NOMO-1 (cell line): ENCODE data around the gene ZFAND2B.

Experiments used
- DNase-seq, 2 experiments: peaks; one replicate each; lab custom pipeline; 2025; ENCODE audit not compliant: unreplicated experiment in 2 of 2; lab: John Stamatoyannopoulos, UW

The ZFAND2B gene, protein sequence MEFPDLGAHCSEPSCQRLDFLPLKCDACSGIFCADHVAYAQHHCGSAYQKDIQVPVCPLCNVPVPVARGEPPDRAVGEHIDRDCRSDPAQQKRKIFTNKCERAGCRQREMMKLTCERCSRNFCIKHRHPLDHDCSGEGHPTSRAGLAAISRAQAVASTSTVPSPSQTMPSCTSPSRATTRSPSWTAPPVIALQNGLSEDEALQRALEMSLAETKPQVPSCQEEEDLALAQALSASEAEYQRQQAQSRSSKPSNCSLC

GRCh38 chr2:219206328-219207133, at the start of gene ZFAND2B:
TSS of gene ZFAND2B (plus strand) at chr2:219206782. CDS start at chr2:219206988, 206 bp downstream.
- DNase-seq = peak; percentile 91 to 92

- no peak for DNase-seq
These were observed 49.2 kb upstream of the ZFAND2B start for GRCh38 chr2:219157396-219157795.

- no peak for DNase-seq
These were observed 48.6 kb upstream of the ZFAND2B start for GRCh38 chr2:219158025-219158424.

DNA sequence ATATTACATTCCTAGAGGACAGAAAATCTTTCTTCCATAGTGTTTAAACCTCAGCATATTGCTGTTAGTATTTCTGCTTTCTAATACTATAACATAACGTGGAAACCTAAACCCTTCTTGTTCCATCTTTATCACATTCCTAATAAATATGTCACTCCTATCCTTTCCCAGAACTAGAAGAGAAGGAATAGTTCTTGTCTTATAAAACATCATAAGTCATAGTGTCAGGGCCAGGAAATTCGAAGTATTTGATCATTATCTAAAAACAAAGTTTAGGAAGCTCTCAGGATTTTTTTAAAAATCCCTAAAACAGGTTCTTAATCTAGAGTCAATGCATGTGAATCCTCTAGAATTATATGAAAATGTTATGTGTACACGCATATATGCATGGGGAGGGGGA, 48.0 kb upstream of the ZFAND2B start:
- no peak for DNase-seq

GRCh38 chr2:219159771-219160185, 46.8 kb upstream of the ZFAND2B start:
- DNase-seq = no peak

- DNase-seq = peak; percentile 82 to 87
These were observed 46.2 kb upstream of the ZFAND2B start, which contains the start of gene NHEJ1 for GRCh38 chr2:219160186-219161017. TSS of gene NHEJ1 (minus strand) at chr2:219160815. CDS start at chr2:219158362, 2,453 bp downstream.

GRCh38 chr2:219161097-219161496, 45.5 kb upstream of the ZFAND2B start:
- DNase-seq = no peak

- no peak for DNase-seq
These were observed 43.4 kb upstream of the ZFAND2B start for GRCh38 chr2:219163156-219163555.

- DNase-seq = no peak
These were observed 41.3 kb upstream of the ZFAND2B start for GRCh38 chr2:219165058-219165911.

DNA sequence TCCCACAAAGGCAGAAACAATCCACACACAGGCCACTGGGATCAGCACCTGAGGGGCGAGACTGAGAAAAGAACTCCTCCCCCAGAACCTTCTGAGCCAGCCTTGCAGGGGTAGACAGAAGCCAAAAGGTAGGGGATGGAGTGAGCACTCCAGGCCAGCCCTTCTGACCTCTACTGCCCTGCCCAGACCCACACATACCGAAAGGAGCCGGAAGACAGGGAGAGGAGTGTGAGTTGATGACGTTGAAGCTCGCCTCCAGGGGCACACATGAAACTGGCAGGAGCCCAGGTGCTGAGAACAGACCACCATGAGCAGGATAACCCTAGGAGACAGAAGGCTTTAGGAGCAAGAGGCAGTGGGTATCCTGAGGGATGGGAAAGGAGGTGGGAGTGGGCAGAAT, 38.6 kb upstream of the ZFAND2B start:
- DNase-seq = no peak

- DNase-seq = no peak
These were observed 38.1 kb upstream of the ZFAND2B start for GRCh38 chr2:219168526-219168925.

DNA sequence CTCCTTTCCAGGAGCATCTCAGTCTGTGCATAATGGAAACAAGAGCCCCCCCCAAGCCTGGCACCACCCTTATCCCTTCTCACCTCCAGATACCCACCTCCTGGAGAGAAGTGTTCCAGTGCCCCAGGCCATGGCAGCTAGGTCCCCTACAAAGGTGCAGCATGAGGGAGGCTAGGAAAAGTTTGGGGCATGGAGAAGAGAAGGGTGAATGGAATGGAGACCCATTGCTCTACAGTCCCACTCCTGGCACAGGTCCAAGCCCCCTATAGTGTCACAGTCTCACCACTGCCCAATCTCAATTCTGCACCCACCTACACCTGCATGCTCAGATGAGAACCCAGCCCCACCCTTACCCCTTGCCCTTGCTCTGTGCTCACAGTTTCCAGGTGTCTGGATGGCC, 37.6 kb upstream of the ZFAND2B start:
- no peak for DNase-seq

DNA sequence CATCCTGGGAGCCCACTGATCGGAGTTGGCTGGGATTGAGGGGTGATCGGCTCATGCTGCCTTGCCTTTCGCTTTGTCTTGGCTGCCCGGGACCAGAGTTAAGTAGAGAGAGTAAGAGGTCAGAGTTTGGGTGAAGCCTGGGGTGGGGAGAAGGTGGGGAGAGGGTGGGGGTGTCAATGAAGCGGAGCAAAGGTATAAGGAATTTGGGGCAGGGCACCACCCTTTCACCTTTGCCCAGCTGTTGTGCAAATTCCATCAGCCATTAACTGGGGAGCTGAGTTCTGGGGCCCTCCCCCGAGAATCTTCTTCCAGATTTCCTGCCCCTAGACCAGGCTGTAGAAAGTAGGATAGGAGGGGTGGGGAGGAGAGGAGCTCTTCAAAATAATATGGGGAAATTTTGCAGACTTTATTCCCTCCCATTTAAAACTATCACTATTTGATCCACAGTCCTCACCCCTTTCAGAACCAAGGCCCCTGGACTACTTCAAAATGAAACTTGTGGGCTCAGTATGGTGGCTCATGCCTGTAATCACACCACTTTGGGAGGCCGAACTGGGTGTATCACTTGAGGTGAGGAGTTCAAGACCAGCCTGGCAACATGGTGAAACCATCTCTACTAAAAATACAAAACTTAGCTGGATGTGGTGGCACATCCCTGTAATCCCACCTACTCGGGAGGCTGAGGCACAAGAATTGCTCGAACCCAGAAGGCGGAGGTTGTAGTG, 36.5 kb upstream of the ZFAND2B start, which contains the start of gene SLC23A3:
SLC23A3 (minus strand) TSS at position 100 of the 725 bp plus-strand sequence; CDS start at position 55, 45 bp downstream.
- DNase-seq = no peak

DNA sequence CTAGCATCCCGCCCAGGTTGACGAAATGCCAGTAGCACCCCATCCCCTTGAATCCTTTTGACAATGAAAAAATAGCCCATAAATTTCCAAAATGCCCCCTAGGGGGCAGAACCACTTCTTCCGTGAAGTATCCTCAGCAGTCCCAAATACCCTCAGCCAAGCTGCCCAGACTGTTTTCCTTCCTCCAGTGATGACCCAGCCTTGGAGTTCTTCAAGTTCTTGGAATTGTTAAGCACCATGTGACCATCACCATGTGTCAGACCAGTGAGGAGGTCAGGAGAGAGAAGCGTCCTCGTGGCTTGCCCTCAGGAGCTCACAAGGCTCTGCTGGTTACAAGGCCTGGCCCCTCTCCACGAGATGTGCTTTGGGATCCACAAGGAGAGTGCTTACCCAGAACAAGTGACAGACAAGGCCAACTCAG, 35.3 kb upstream of the ZFAND2B start:
- peak; percentile 4 to 18 for DNase-seq

- no peak for DNase-seq
These were observed 34.1 kb upstream of the ZFAND2B start for GRCh38 chr2:219172231-219173154.

GRCh38 chr2:219173176-219173575, 33.4 kb upstream of the ZFAND2B start:
- DNase-seq = no peak

- no peak for DNase-seq
These were observed 32.4 kb upstream of the ZFAND2B start for GRCh38 chr2:219174146-219174545.

- no peak for DNase-seq
These were observed 31.8 kb upstream of the ZFAND2B start for GRCh38 chr2:219174801-219175200.
